SK-N-SH (cell line): Measurements from ENCODE around the gene CENPP. TPM values are rescaled to one million over a fixed set of nuclear protein-coding genes. Genes with fewer than 3 reads are reported as not detected.
"Not testable (repeated sequence)": the region's sequence is repeated elsewhere in the genome, so short reads cannot be mapped to it uniquely, and the experiment has no call there.

Source experiments
- CTCF ChIA-PET: fragments of 300-600, 350-600 bp; formaldehyde crosslinking; extraction: SDS; loops from one replicate; lab custom pipeline; 2021; lab: Yijun Ruan, JAX
- POLR2A ChIA-PET: fragments of 350-600 bp; sonication (Branson Sonifier 250); formaldehyde crosslinking; extraction: SDS; loops from one replicate; lab custom pipeline; 2020; ENCODE audit warnings: antibody characterized with exemption, inconsistent platforms; lab: Yijun Ruan, JAX
- DNase-seq: peaks from one replicate; pipeline ENCODE4 v3.0.0; 2012
- H2AFZ ChIP-seq: fragments of 200-600 bp; sonication (generic); 2 replicates; pipeline ENCODE4 v1.8.1; 2016; ENCODE audit warnings: antibody characterized with exemption, mild to moderate bottlenecking, low read depth
- H3F3A ChIP-seq: fragments of 200-600 bp; sonication (generic); replicated peaks from 2 replicates; pipeline ENCODE3; 2016; ENCODE audit warnings: antibody characterized with exemption, mild to moderate bottlenecking; ENCODE audit not compliant: insufficient read depth
- H3K27ac ChIP-seq, 2 experiments: fragments of 200-500 bp in 1 of 2; fragments of 200-600 bp in 1 of 2; sonication (Bioruptor generic) in 1 of 2; sonication (generic), shearing (Covaris generic) in 1 of 2; 2 replicates each; pipeline versions ENCODE4 v1.5.1 to v1.6.1; 2014 to 2016; ENCODE audit warnings: low read depth in 2 of 2, inconsistent platforms in 1 of 2, low read length in 1 of 2, mild to moderate bottlenecking in 1 of 2, mixed read lengths in 1 of 2
- H3K27me3 ChIP-seq: fragments of 200-600 bp; sonication (generic), shearing (Covaris generic); 2 replicates; pipeline ENCODE4 v1.6.1; 2016; ENCODE audit warnings: mixed run types; ENCODE audit not compliant: insufficient read depth
- H3K36me3 ChIP-seq, 2 experiments: fragments of 200-500 bp in 1 of 2; fragments of 200-600 bp in 1 of 2; sonication (Bioruptor generic) in 1 of 2; sonication (generic) in 1 of 2; replicated peaks in 1 of 2; 2 replicates each; pipeline versions ENCODE3 to v1.5.1; 2014 to 2016; ENCODE audit warnings: low read length in 1 of 2, mild to moderate bottlenecking in 1 of 2; ENCODE audit not compliant: insufficient read depth in 2 of 2, control insufficient read depth in 1 of 2
- H3K4me1 ChIP-seq, 2 experiments: fragments of 200-500 bp in 1 of 2; fragments of 200-600 bp in 1 of 2; sonication (Bioruptor generic) in 1 of 2; sonication (generic), shearing (Covaris generic) in 1 of 2; 2 replicates each; pipeline versions ENCODE4 v1.5.1 to v1.6.1; 2014 to 2016; ENCODE audit warnings: low read depth in 1 of 2, low read length in 1 of 2, mixed run types in 1 of 2; ENCODE audit not compliant: insufficient read depth in 2 of 2, control insufficient read depth in 1 of 2
- H3K4me2 ChIP-seq: fragments of 200-600 bp; sonication (generic), shearing (Covaris generic); 2 replicates; pipeline ENCODE4 v1.6.1; 2017; ENCODE audit warnings: mixed run types
- H3K4me3 ChIP-seq, 2 experiments: fragments of 200-500 bp in 1 of 2; fragments of 200-600 bp in 1 of 2; sonication (Bioruptor generic) in 1 of 2; sonication (generic), shearing (Covaris generic) in 1 of 2; 2 replicates each; pipeline versions ENCODE4 v1.5.1 to v1.8.1; 2014 to 2016; ENCODE audit warnings: low read depth in 2 of 2, inconsistent platforms in 1 of 2, low read length in 1 of 2, mild to moderate bottlenecking in 1 of 2, mixed read lengths in 1 of 2, moderate library complexity in 1 of 2
- H3K79me2 ChIP-seq: fragments of 200-600 bp; sonication (generic); 2 replicates; pipeline ENCODE4 v1.8.1; 2017; ENCODE audit warnings: mild to moderate bottlenecking; ENCODE audit not compliant: insufficient read depth
- H3K9ac ChIP-seq: fragments of 200-600 bp; sonication (generic); 2 replicates; pipeline ENCODE4 v1.6.1; 2017; ENCODE audit warnings: mixed run types
- H3K9me2 ChIP-seq: fragments of 200-600 bp; sonication (generic); 2 replicates; pipeline ENCODE4 v1.6.1; 2017; ENCODE audit warnings: mixed run types
- H3K9me3 ChIP-seq: fragments of 200-600 bp; sonication (generic); 2 replicates; pipeline ENCODE4 v1.6.1; 2017; ENCODE audit warnings: mixed run types, mild to moderate bottlenecking, moderate library complexity
- H4K20me1 ChIP-seq: fragments of 200-600 bp; sonication (generic); 2 replicates; pipeline ENCODE4 v1.6.1; 2017; ENCODE audit warnings: mild to moderate bottlenecking, mixed run types; ENCODE audit not compliant: insufficient read depth
- CHD2 ChIP-seq: fragments of 150-350 bp; IDR thresholded peaks from 2 replicates; pipeline ENCODE4 v1.6.1; 2018; ENCODE audit warnings: low read length; ENCODE audit not compliant: partially characterized antibody
- FOSL2 ChIP-seq: IDR thresholded peaks from 2 replicates; pipeline ENCODE4 v1.4.0; 2012; ENCODE audit warnings: low read depth, mild to moderate bottlenecking, moderate library complexity, borderline replicate concordance
- FOXM1 ChIP-seq: IDR thresholded peaks from 2 replicates; pipeline ENCODE4 v1.4.0; 2012; ENCODE audit warnings: low read depth, mild to moderate bottlenecking
- GABPA ChIP-seq: IDR thresholded peaks from 2 replicates; pipeline ENCODE4 v1.4.0; 2012; ENCODE audit warnings: low read depth, mild to moderate bottlenecking
- MEF2A ChIP-seq: IDR thresholded peaks from 2 replicates; pipeline ENCODE4 v1.4.0; 2012; ENCODE audit warnings: low read depth, borderline replicate concordance
- NFIC ChIP-seq: IDR thresholded peaks from 2 replicates; pipeline ENCODE4 v1.4.0; 2012; ENCODE audit warnings: borderline replicate concordance
- RAD21 ChIP-seq: IDR thresholded peaks from 2 replicates; pipeline ENCODE4 v1.6.1; 2012; ENCODE audit warnings: mild to moderate bottlenecking, low read length
- RFX5 ChIP-seq: IDR thresholded peaks from 2 replicates; pipeline ENCODE4 v1.6.1; 2012; ENCODE audit warnings: mild to moderate bottlenecking, improper control_type of control experiment, low read length
- SMC3 ChIP-seq: IDR thresholded peaks from 2 replicates; pipeline ENCODE4 v1.6.1; 2012; ENCODE audit warnings: low read depth, low read length, improper control_type of control experiment
- TAF1 ChIP-seq: IDR thresholded peaks from 2 replicates; pipeline ENCODE4 v1.6.1; 2012; ENCODE audit warnings: low read depth, mild to moderate bottlenecking, low read length, moderate library complexity, borderline replicate concordance
- WGBS: methylation state at CpG from one replicate; pipeline ENCODE4 v1.1.6; 2017; ENCODE audit warnings: low lambda C conversion rate; 5-methylcytosine and 5-hydroxymethylcytosine counted together
- polyA plus RNA-seq, 3 experiments: library from polyadenylated mRNA; depleted of rRNA; stranded (reverse); fragments of >200 nt; gene quantifications; 2 replicates each; pipeline ENCODE4 v1.2.3, GENCODE V29; 2012
- TF ChIP-seq, protein P1 (sequence below): IDR thresholded peaks from 2 replicates; pipeline ENCODE4 v1.4.0; 2012; ENCODE audit warnings: low read depth
- TF ChIP-seq, protein P2 (sequence below): fragments of 200-600 bp; sonication (generic); IDR thresholded peaks from 2 replicates; pipeline ENCODE4 v1.6.1; 2017; ENCODE audit warnings: antibody characterized with exemption, mild to moderate bottlenecking, moderate library complexity
- TF ChIP-seq, protein P3 (sequence below): IDR thresholded peaks from 2 replicates; pipeline ENCODE4 v1.4.0; 2012; ENCODE audit warnings: low read depth, borderline replicate concordance

Gene CENPP
- polyA plus RNA-seq, 1 of the 3 experiments (the other 2 are of a cell fraction): 1.3 TPM

DNA sequence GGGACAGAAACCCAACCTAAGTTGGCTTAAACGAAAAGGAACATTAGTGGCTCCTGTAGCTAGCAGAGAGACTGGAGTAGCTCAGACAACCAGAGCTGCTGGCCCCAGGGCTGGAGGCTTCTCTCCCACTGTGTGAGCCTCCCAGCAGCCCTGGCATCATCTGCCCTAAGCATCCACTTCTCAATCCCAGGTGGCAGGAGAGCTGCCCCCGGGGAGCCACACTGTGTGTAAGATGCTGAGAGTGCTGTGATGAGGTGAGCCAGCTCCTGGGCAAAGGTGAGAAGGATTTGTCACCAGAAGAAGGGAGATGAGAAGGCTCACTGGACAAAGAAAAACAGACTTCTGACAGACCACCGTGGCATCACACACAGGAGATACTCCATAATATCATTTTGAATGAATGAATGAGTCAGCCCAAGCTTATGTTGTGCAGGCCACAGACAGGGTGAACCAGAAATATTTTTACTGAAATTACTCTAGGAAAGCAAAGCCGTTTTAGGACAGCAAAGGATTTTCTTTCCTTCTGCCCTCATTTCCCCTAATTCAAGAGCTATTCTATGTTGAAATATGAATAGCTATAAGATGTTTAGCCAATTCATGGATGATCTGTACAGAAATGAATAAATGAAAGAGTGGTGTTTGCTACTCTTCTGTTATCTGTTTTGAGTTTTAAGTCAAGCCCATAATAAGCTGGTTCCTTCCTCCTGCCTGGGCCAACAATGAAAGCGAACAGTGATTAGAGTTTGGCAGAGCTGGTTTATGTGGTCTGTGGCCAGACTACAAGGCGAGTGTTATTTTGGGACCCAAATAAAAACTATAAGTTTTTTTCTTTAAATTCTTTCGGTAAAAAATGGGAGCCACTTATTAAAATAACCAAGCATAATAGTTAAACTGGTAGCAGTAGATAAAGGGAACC, 267.5 kb downstream of the CENPP start:
- Histone ChIP-seq H3K4me1 (peaks cover 0 to 3% of the 10 kb centered on the region in 2 experiments; a peak in 1 of 4 replicates), H3K4me3 (no peak overlapping the region), H3K9ac (no peak overlapping the region), H3K9me2 (no peaks in the 10 kb centered on the region), H3K27ac (no peak overlapping the region)
- TF ChIP-seq FOSL2: no peak
- TF ChIP-seq FOXM1: no peak
- TF ChIP-seq, protein P1, sequence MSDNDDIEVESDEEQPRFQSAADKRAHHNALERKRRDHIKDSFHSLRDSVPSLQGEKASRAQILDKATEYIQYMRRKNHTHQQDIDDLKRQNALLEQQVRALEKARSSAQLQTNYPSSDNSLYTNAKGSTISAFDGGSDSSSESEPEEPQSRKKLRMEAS: no peak
- TF ChIP-seq, all 33 proteins: peak for 0
- ChIA-PET POLR2A (no interaction called here), CTCF (no interaction called here)
- no peaks in the 10 kb centered on the region for H3K27me3 ChIP-seq
- H3K36me3 ChIP-seq: no peaks in the 10 kb centered on the region
- 82% methylated on average over 7 of the region's 7 CpGs for WGBS
- H4K20me1 ChIP-seq: no peaks in the 10 kb centered on the region
- no peak for DNase-seq
- H3K4me2 ChIP-seq: no peak overlapping the region
- no peaks in the 10 kb centered on the region for H3K79me2 ChIP-seq
- no peak overlapping the region for H2AFZ ChIP-seq
- H3F3A ChIP-seq: no peaks in the 10 kb centered on the region
- no peaks in the 10 kb centered on the region for H3K9me3 ChIP-seq

DNA sequence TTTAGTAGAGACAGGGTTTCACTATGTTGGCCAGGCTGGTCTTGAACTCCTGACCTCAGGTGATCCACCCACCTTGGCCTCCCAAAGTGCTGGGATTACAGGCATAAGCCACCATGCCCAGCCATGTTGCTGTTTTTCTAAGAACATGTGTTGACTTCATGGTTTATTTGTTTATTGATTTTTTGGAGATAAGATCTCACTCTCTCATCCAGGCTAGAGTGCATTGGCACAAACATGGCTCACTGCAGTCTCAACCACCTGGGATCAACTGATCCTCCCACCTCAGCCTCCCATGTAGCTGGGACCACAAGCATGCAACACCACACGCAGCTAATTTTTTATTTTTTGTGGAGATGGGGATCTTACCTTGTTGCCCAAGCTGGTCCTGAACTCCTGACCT, 269.3 kb downstream of the CENPP start:
- H3K27me3 ChIP-seq, H3K36me3 ChIP-seq, H3F3A ChIP-seq, H3K79me2 ChIP-seq, H3K9me2 ChIP-seq, POLR2A ChIA-PET, H3K27ac ChIP-seq, H3K9me3 ChIP-seq, H4K20me1 ChIP-seq, H3K4me1 ChIP-seq, H3K4me3 ChIP-seq, H3K9ac ChIP-seq, H3K4me2 ChIP-seq, DNase-seq, H2AFZ ChIP-seq: not testable (repeated sequence)
- WGBS: 95% methylated on average over 1 of the region's 1 CpG
- CTCF ChIA-PET: interaction anchor here (0.8 to 1.1 kb wide), 2 partner anchors 8 to 14 kb away, joined by 3 read pairs; no protein-coding TSS in a partner anchor

DNA sequence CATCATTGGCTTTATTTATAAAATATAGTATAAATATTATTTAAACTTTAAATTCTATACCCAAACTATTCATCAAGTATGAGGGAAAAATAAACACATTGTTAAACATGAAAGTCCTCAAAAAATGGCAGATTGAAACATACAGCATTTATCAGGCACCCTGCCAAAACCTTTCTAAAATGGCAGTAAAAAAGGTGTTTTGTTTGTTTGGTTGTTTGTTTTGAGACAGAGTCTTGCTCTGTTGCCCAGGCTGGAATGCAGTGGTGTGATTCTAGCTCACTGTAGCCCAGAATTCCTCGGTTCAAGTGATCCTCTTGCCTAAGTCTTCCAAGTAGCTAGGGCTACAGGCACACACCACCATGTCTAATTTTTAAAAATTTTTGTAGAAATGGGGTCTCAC, 270.2 kb downstream of the CENPP start:
- no peaks in the 10 kb centered on the region for H3K9me2 ChIP-seq

More for the DNA sequence above, 270.2 kb downstream of the CENPP start:
- Histone ChIP-seq H3K27ac (no peak overlapping the region), H3K36me3 (no peaks in the 10 kb centered on the region), H3K9ac (no peak overlapping the region), H3K79me2 (no peaks in the 10 kb centered on the region), H3K27me3 (no peaks in the 10 kb centered on the region), H3F3A (no peaks in the 10 kb centered on the region), H3K9me3 (no peaks in the 10 kb centered on the region), H4K20me1 (no peaks in the 10 kb centered on the region), H2AFZ (no peak overlapping the region), H3K4me1 (peaks cover 0 to 5% of the 10 kb centered on the region in 2 experiments; a peak in 1 of 4 replicates), H3K4me2 (no peak overlapping the region), H3K4me3 (no peak overlapping the region)
- TF ChIP-seq TAF1 (no peak), MEF2A (no peak), RFX5 (no peak), GABPA (no peak), NFIC (no peak), SMC3 (no peak), CHD2 (no peak), RAD21 (no peak)
- TF ChIP-seq, protein P2, sequence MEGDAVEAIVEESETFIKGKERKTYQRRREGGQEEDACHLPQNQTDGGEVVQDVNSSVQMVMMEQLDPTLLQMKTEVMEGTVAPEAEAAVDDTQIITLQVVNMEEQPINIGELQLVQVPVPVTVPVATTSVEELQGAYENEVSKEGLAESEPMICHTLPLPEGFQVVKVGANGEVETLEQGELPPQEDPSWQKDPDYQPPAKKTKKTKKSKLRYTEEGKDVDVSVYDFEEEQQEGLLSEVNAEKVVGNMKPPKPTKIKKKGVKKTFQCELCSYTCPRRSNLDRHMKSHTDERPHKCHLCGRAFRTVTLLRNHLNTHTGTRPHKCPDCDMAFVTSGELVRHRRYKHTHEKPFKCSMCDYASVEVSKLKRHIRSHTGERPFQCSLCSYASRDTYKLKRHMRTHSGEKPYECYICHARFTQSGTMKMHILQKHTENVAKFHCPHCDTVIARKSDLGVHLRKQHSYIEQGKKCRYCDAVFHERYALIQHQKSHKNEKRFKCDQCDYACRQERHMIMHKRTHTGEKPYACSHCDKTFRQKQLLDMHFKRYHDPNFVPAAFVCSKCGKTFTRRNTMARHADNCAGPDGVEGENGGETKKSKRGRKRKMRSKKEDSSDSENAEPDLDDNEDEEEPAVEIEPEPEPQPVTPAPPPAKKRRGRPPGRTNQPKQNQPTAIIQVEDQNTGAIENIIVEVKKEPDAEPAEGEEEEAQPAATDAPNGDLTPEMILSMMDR: no peak
- TF ChIP-seq, protein P3, sequence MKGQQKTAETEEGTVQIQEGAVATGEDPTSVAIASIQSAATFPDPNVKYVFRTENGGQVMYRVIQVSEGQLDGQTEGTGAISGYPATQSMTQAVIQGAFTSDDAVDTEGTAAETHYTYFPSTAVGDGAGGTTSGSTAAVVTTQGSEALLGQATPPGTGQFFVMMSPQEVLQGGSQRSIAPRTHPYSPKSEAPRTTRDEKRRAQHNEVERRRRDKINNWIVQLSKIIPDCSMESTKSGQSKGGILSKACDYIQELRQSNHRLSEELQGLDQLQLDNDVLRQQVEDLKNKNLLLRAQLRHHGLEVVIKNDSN: no peak
- 90% methylated on average over 1 of the region's 1 CpG for WGBS
- no peak for DNase-seq
- POLR2A ChIA-PET: no interaction called here
- CTCF ChIA-PET: no interaction called here
